B cell (primary cell): ENCODE data around the gene PRKCA.
"Not testable (repeated sequence)": the region's sequence is repeated elsewhere in the genome, so short reads cannot be mapped to it uniquely, and the experiment has no call there.

Experiments
- EZH2 ChIP-seq: IDR thresholded peaks from 2 replicates; pipeline ENCODE4 v1.6.1; 2012; ENCODE audit warnings: borderline replicate concordance, low read depth, mild to moderate bottlenecking, moderate library complexity, low read length; ENCODE audit not compliant: insufficient read depth, poor library complexity, severe bottlenecking
- TF ChIP-seq, protein P1 (sequence below): fragments of 200-600 bp; IDR thresholded peaks from one replicate; pipeline ENCODE4 v1.8.0; 2022; ENCODE audit warnings: antibody characterized with exemption, mild to moderate bottlenecking

DNA sequence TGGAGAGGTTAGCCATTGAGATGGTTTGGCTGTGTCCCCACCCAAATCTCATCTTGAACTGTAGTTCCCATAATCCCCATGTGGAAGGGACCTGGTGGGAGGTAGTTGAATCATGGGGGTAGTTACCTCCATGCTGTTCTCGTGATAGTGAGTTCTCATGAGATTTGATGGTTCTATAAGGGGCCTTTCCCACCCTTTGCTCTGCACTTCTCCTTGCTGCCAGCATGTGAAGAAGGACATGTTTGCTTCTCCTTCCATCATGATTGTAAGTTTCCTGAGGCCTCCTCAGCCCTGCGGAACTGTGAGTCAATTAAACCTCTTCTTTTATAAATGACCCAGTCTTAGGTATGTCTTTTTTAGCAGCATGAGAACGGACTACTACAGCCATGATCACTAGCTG, 155.1 kb downstream of the PRKCA start:
- TF ChIP-seq EZH2: not testable (repeated sequence)
- TF ChIP-seq, protein P1, sequence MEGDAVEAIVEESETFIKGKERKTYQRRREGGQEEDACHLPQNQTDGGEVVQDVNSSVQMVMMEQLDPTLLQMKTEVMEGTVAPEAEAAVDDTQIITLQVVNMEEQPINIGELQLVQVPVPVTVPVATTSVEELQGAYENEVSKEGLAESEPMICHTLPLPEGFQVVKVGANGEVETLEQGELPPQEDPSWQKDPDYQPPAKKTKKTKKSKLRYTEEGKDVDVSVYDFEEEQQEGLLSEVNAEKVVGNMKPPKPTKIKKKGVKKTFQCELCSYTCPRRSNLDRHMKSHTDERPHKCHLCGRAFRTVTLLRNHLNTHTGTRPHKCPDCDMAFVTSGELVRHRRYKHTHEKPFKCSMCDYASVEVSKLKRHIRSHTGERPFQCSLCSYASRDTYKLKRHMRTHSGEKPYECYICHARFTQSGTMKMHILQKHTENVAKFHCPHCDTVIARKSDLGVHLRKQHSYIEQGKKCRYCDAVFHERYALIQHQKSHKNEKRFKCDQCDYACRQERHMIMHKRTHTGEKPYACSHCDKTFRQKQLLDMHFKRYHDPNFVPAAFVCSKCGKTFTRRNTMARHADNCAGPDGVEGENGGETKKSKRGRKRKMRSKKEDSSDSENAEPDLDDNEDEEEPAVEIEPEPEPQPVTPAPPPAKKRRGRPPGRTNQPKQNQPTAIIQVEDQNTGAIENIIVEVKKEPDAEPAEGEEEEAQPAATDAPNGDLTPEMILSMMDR: not testable (repeated sequence)
